ENCODE data around the gene PTMA. TPM values are rescaled to one million over a fixed set of nuclear protein-coding genes. Genes with fewer than 3 reads are reported as not detected.

Gene PTMA
- total RNA-seq, 1 experiment from 2014 or later = 1,708 TPM

DNA sequence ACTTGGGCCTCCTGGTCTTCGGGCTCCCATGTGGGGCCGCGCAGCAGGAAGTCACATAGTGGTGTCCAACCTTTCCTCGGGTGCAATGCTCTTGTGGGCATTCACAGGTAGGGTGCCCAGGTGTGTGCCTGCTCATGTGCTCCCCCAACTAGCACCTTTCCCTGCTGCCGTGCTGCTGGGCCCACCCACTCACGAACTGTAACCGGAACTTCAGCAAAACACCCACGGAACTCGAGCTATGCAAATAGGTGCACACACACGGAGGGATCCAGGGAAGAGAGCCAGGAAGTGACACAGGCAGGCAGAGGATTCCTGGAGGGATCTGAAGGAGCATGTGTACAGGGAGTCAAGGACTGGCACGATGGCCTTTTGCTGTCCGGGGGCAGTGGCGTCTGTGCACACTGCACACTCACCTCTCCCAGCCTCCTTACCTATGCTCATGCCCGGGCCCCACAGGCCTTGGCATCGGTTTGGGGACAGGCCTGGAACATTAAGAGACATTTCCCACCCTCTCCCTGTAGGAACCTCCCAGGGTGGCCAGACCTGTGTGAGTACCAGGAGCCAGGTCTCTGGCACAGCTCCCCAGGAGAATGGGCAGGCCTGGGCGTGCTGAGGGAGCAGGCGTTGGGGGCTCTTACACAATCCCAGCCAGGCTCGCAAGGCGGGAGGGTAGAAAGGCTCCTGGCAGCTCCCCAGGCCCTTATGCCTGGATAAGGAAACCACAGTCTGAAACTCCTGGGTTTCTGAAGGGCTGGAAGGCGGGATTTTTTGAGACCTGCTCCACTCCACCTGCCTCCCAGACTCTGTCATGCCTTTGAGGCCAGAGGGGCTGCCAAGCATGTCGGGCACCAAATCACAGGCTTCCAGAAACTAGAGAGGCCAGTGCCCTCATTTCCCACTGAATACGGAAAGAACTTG is 6.6 kb upstream of the PTMA start:
- ChIA-PET CTCF (interaction anchor here (0.5 to 0.6 kb wide), 3 partner anchors 35 to 90 kb away, joined by 3 to 5 read pairs (median 3); no protein-coding TSS in a partner anchor), POLR2A (ENCODE audit: low non-redundant PET) (no interaction called here)
- Histone ChIP-seq H3K27ac (ENCODE audit: low read depth, low read length, poor library complexity, severe bottlenecking) (peak overlapping the region; percentile 50), H3K36me3 (ENCODE audit: insufficient read depth, low read length, poor library complexity, severe bottlenecking) (no peaks in the 10 kb centered on the region), H3K9me3 (ENCODE audit: low read depth, low read length, poor library complexity, severe bottlenecking) (no peaks in the 10 kb centered on the region), H3K4me3 (ENCODE audit: low read depth, low read length, poor library complexity, severe bottlenecking) (no peak overlapping the region), H3K4me1 (ENCODE audit: insufficient read depth, low read length, poor library complexity, severe bottlenecking) (peaks cover 12% of the 10 kb centered on the region), H3K27me3 (replicated peaks; ENCODE audit: insufficient read depth, low read depth, low read length, poor library complexity) (no peaks in the 10 kb centered on the region)
- no TSS peak for BruUV-seq (replicated peaks)
- DNase-seq (ENCODE audit: low spot score) = peak; percentile 64
- intact Hi-C loops (cut with micrococcal nuclease; ENCODE audit: unreplicated experiment) = no loop called here
- TF ChIP-seq, protein P1, sequence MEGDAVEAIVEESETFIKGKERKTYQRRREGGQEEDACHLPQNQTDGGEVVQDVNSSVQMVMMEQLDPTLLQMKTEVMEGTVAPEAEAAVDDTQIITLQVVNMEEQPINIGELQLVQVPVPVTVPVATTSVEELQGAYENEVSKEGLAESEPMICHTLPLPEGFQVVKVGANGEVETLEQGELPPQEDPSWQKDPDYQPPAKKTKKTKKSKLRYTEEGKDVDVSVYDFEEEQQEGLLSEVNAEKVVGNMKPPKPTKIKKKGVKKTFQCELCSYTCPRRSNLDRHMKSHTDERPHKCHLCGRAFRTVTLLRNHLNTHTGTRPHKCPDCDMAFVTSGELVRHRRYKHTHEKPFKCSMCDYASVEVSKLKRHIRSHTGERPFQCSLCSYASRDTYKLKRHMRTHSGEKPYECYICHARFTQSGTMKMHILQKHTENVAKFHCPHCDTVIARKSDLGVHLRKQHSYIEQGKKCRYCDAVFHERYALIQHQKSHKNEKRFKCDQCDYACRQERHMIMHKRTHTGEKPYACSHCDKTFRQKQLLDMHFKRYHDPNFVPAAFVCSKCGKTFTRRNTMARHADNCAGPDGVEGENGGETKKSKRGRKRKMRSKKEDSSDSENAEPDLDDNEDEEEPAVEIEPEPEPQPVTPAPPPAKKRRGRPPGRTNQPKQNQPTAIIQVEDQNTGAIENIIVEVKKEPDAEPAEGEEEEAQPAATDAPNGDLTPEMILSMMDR (conservative IDR thresholded peaks at IDR 0.05; ENCODE audit: low read depth, low read length) = no peak
- no peak for TF ChIP-seq EZH2 (IDR thresholded peaks at IDR 0.05; ENCODE audit: borderline replicate concordance, low read depth, low read length, poor library complexity, severe bottlenecking)

DNA sequence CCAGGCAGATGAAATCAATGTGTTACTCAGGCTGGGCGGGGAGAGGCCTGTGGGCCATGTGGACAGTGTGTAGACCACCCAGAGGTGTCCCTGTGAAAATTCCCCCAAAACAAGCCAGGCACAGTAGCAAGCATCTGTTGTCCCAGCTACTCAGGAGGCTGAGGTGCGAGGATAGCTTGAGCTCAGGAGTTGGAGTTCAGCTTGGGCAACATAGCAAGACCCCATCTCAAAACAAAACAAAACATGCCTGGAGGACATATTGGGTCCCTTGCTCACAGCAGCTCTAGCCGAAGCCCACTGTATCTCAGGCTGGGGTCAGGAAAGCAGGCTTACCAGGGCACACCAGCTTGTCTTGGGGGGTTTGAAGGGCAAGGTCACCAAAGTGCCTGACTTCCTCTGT is 4.3 kb upstream of the PTMA start:
- POLR2A ChIA-PET (ENCODE audit: low non-redundant PET) = no interaction called here
- Histone ChIP-seq H3K9me3 (ENCODE audit: low read depth, low read length, poor library complexity, severe bottlenecking) (no peaks in the 10 kb centered on the region), H3K27me3 (replicated peaks; ENCODE audit: insufficient read depth, low read depth, low read length, poor library complexity) (no peaks in the 10 kb centered on the region), H3K4me3 (ENCODE audit: low read depth, low read length, poor library complexity, severe bottlenecking) (no peak overlapping the region), H3K4me1 (ENCODE audit: insufficient read depth, low read length, poor library complexity, severe bottlenecking) (peaks cover 12% of the 10 kb centered on the region), H3K36me3 (ENCODE audit: insufficient read depth, low read length, poor library complexity, severe bottlenecking) (no peaks in the 10 kb centered on the region), H3K27ac (ENCODE audit: low read depth, low read length, poor library complexity, severe bottlenecking) (no peak overlapping the region)
- CTCF ChIA-PET = no interaction called here
- TF ChIP-seq, protein P1 (conservative IDR thresholded peaks at IDR 0.05; ENCODE audit: low read depth, low read length) = no peak
- TF ChIP-seq EZH2 (IDR thresholded peaks at IDR 0.05; ENCODE audit: borderline replicate concordance, low read depth, low read length, poor library complexity, severe bottlenecking) = no peak
- no TSS peak for BruUV-seq (replicated peaks)
- no peak for DNase-seq (ENCODE audit: low spot score)
- intact Hi-C loops (cut with micrococcal nuclease; ENCODE audit: unreplicated experiment) = no loop called here

DNA sequence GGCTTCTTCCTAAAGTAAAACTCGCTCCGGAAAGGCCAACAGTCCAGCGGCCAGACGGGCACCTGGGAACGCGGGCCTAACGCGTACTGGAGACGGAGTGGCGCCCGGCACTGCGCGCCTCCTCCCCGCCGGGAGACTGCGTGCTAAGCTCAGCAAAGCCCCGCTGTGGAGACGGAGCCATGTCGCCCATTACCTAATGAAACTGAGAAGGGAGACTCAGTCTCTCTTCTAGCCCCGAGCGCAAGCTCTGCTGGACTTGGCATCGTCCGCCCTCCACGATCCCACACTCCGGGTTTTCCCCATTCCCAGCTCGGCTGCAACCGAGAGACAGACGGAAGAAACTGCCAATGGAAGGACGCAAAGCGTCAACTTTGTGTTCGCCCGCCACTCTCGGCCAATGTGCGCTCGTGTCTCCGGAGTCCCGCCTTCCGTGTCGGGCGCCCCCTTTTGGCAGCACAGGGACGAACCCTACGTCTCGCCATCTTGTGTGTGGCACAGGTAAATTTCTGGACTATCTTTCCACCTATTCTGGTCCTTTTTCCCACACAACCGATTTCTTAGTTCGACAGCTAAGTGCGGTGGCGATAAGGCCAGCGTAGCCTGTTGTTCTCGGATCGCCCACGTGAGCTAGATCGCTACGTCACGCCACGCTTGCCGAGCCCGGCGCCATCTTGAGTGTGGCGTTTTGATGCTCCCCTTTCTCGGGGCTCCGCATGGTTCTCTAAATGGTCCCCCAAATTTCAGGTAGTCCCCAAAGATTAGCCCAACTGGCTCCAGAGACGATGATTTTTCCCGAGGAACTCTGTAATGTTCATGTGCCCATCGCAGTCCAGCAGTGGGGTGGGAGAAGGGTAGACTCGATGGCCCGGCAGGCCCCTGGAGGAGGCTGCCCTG is 1.3 kb upstream of the PTMA start:
- intact Hi-C loops (cut with micrococcal nuclease; ENCODE audit: unreplicated experiment) = loop anchor here (1.0 kb wide), 1 partner anchor 45 kb away; no protein-coding TSS in a partner anchor
- H3K36me3 ChIP-seq (ENCODE audit: insufficient read depth, low read length, poor library complexity, severe bottlenecking) = peaks cover 18% of the 10 kb centered on the region
- H3K27me3 ChIP-seq (replicated peaks; ENCODE audit: insufficient read depth, low read depth, low read length, poor library complexity) = no peaks in the 10 kb centered on the region
- BruUV-seq (replicated peaks) = no TSS peak
- POLR2A ChIA-PET (ENCODE audit: low non-redundant PET) = no interaction called here
- TF ChIP-seq, protein P1 (conservative IDR thresholded peaks at IDR 0.05; ENCODE audit: low read depth, low read length) = peak; percentile 99
- no peak for TF ChIP-seq EZH2 (IDR thresholded peaks at IDR 0.05; ENCODE audit: borderline replicate concordance, low read depth, low read length, poor library complexity, severe bottlenecking)
- peak overlapping the region; percentile 59 for H3K4me3 ChIP-seq (ENCODE audit: low read depth, low read length, poor library complexity, severe bottlenecking)
- H3K4me1 ChIP-seq (ENCODE audit: insufficient read depth, low read length, poor library complexity, severe bottlenecking) = peaks cover 15% of the 10 kb centered on the region
- CTCF ChIA-PET = interaction anchor here (0.8 to 1.3 kb wide), 2 partner anchors 10 to 29 kb away, joined by 4 to 7 read pairs; no protein-coding TSS in a partner anchor
- DNase-seq (ENCODE audit: low spot score) = peak; percentile 99
- no peaks in the 10 kb centered on the region for H3K9me3 ChIP-seq (ENCODE audit: low read depth, low read length, poor library complexity, severe bottlenecking)
- H3K27ac ChIP-seq (ENCODE audit: low read depth, low read length, poor library complexity, severe bottlenecking) = peak overlapping the region; percentile 97

Measured in A673 (cell line).